H4 (cell line): ENCODE data around the gene PIGR. TPM values are rescaled to one million over a fixed set of nuclear protein-coding genes. Genes with fewer than 3 reads are reported as not detected.
A peak's percentile ranks its signal among the peaks of the same experiment; 100 is the strongest.

Experiments used
- DNase-seq: peaks from one replicate; pipeline ENCODE4 v3.0.0-alpha.2; 2015; ENCODE audit warnings: low spot score
- total RNA-seq: library from RNA; depleted of rRNA; stranded (reverse); fragments of >200 nt; shearing (Covaris generic); gene quantifications from 2 replicates; pipeline ENCODE4 v1.2.3, GENCODE V29; 2014; rRNA removed

PIGR gene
- total RNA-seq, 1 experiment from 2014 or later, result not detected

- peak; percentile 89 for DNase-seq
These were observed 55.9 kb downstream of the PIGR start for GRCh38 chr1:206890125-206891060.

GRCh38 chr1:206887701-206888100, 58.6 kb downstream of the PIGR start:
- DNase-seq, result peak; percentile 38

- DNase-seq, result no peak
These were observed 59.4 kb downstream of the PIGR start for GRCh38 chr1:206886831-206887230.

GRCh38 chr1:206885341-206886060, 60.8 kb downstream of the PIGR start:
- no peak for DNase-seq

- no peak for DNase-seq
These were observed 62.4 kb downstream of the PIGR start for GRCh38 chr1:206883876-206884275.

GRCh38 chr1:206883160-206883559, 63.1 kb downstream of the PIGR start:
- DNase-seq, result no peak

- DNase-seq, result no peak
These were observed 63.7 kb downstream of the PIGR start for GRCh38 chr1:206882555-206882954.

GRCh38 chr1:206880314-206880713, 66.0 kb downstream of the PIGR start:
- no peak for DNase-seq

Other genes starting within 250 kb of the PIGR start
- gene IL19, start 175.7 kb downstream of the PIGR start, total RNA-seq, result not detected in 2 replicates
- not detected in 2 replicates for gene IL10, start 174.0 kb downstream of the PIGR start, total RNA-seq
- gene IL20, start 80.8 kb downstream of the PIGR start, total RNA-seq, result not detected in 2 replicates
- 1.1 TPM in 1 of 2 replicates, not detected in the other for gene IL24, start 49.0 kb downstream of the PIGR start, total RNA-seq
- 0.12 and 1.3 TPM in 2 replicates for gene FCMR, start 24.5 kb downstream of the PIGR start, total RNA-seq
- not detected in 2 replicates for gene FCAMR, start 24.0 kb upstream of the PIGR start, total RNA-seq
- not detected in 2 replicates for gene C1orf116, start 86.3 kb upstream of the PIGR start, total RNA-seq
- 3.5 and 3.9 TPM in 2 replicates for gene YOD1, start 104.7 kb upstream of the PIGR start, total RNA-seq
- 5.6 and 6.0 TPM in 2 replicates for gene PFKFB2, start 106.8 kb upstream of the PIGR start, total RNA-seq
- not detected in 2 replicates for gene C4BPB, start 142.4 kb upstream of the PIGR start, total RNA-seq
- gene C4BPA, start 157.8 kb upstream of the PIGR start, total RNA-seq, result 0.15 TPM in 1 of 2 replicates, not detected in the other